Measurements from ENCODE around the gene ZNF423.

GRCh38 chr16:49491106-49491670 lies 364.7 kb downstream of the ZNF423 start:
- TF ChIP-seq TCF7 (IDR thresholded peaks at IDR 0.05; ENCODE audit: borderline replicate concordance): no peak
- TF ChIP-seq, protein P1, sequence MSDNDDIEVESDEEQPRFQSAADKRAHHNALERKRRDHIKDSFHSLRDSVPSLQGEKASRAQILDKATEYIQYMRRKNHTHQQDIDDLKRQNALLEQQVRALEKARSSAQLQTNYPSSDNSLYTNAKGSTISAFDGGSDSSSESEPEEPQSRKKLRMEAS (CRISPR knock-in tag; IDR thresholded peaks at IDR 0.05): no peak
- no peak for TF ChIP-seq POLR2A (conservative IDR thresholded peaks at IDR 0.05)
- TF ChIP-seq, protein P2, sequence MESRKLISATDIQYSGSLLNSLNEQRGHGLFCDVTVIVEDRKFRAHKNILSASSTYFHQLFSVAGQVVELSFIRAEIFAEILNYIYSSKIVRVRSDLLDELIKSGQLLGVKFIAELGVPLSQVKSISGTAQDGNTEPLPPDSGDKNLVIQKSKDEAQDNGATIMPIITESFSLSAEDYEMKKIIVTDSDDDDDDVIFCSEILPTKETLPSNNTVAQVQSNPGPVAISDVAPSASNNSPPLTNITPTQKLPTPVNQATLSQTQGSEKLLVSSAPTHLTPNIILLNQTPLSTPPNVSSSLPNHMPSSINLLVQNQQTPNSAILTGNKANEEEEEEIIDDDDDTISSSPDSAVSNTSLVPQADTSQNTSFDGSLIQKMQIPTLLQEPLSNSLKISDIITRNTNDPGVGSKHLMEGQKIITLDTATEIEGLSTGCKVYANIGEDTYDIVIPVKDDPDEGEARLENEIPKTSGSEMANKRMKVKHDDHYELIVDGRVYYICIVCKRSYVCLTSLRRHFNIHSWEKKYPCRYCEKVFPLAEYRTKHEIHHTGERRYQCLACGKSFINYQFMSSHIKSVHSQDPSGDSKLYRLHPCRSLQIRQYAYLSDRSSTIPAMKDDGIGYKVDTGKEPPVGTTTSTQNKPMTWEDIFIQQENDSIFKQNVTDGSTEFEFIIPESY (CRISPR knock-in tag; IDR thresholded peaks at IDR 0.05): no peak
